BE2C (cell line): ENCODE measurements around the gene ZNF384.

Experiments used
- DNase-seq: peaks from one replicate; pipeline ENCODE4 v3.0.0-alpha.2; 2020
- H3K27me3 ChIP-seq: fragments of 250-450 bp; sonication (Bioruptor Pico); 2 replicates; pipeline ENCODE4 v1.5.1; 2020; ENCODE audit warnings: mild to moderate bottlenecking
- H3K36me3 ChIP-seq: fragments of 250-450 bp; sonication (Bioruptor Pico); 2 replicates; pipeline ENCODE4 v1.5.1; 2020; ENCODE audit warnings: mild to moderate bottlenecking
- H3K4me1 ChIP-seq: fragments of 250-450 bp; sonication (Bioruptor Pico); 2 replicates; pipeline ENCODE4 v1.5.1; 2020
- H3K4me3 ChIP-seq: 2 replicates; pipeline ENCODE4 v1.5.1; 2011; ENCODE audit warnings: low read depth, low read length
- H3K9me3 ChIP-seq: fragments of 250-450 bp; sonication (Bioruptor Pico); 2 replicates; pipeline ENCODE4 v1.5.1; 2020
- TF ChIP-seq, protein P1 (sequence below): IDR thresholded peaks from 2 replicates; pipeline ENCODE4 v1.5.1; 2012; ENCODE audit warnings: mild to moderate bottlenecking, low read depth, low read length

ZNF384 gene

DNA sequence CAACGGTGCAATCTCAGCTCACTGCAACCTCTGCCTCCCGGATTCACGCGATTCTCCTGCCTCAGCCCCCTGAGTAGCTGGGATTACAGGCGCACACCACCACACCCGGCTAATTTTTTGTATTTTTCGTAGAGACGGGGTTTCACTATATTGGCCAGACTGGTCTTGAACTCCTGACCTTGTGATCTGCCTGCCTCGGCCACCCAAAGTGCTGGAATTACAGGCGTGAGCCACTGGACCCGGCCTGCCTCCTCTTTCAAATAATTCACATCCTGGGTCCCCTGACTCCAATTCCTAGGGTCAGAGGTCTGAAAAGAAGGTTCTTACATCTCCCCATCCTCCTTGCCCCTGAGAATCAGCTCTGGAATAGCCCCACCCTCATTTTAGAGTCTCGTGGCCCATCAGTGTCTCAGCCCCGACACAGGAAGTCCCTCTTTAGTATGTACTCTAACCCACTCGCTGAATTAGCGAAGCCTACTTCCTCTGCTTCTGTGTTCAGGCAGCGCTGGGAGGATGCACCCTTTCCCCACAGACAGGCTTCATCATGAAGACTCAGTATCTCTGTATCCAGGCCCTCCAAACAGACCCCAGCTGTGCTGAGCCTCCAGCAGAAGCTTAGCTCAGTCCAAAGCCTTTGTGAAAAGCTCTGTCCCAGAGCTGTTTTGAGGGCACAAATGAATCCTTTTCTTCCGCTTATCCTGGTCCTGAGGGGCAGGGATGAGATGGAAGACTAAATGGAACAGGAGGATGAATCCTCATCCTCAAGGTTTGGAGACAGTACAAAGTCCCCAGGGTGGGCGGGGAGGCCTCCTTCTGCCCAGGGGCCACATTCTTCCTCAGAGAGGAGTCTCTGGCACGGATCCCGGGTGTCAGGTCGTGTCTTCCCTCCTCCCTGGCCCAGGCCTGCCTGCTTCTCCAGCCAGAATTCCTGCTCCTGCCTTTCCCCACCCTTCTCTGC, 56.9 kb downstream of the ZNF384 start:
- TF ChIP-seq, protein P1, sequence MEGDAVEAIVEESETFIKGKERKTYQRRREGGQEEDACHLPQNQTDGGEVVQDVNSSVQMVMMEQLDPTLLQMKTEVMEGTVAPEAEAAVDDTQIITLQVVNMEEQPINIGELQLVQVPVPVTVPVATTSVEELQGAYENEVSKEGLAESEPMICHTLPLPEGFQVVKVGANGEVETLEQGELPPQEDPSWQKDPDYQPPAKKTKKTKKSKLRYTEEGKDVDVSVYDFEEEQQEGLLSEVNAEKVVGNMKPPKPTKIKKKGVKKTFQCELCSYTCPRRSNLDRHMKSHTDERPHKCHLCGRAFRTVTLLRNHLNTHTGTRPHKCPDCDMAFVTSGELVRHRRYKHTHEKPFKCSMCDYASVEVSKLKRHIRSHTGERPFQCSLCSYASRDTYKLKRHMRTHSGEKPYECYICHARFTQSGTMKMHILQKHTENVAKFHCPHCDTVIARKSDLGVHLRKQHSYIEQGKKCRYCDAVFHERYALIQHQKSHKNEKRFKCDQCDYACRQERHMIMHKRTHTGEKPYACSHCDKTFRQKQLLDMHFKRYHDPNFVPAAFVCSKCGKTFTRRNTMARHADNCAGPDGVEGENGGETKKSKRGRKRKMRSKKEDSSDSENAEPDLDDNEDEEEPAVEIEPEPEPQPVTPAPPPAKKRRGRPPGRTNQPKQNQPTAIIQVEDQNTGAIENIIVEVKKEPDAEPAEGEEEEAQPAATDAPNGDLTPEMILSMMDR, result no peak
- Histone ChIP-seq H3K27me3 (no peaks in the 10 kb centered on the region), H3K4me1 (peaks cover 29% of the 10 kb centered on the region), H3K36me3 (no peaks in the 10 kb centered on the region), H3K9me3 (no peaks in the 10 kb centered on the region), H3K4me3 (no peak overlapping the region)
- peak; percentile 44 for DNase-seq

DNA sequence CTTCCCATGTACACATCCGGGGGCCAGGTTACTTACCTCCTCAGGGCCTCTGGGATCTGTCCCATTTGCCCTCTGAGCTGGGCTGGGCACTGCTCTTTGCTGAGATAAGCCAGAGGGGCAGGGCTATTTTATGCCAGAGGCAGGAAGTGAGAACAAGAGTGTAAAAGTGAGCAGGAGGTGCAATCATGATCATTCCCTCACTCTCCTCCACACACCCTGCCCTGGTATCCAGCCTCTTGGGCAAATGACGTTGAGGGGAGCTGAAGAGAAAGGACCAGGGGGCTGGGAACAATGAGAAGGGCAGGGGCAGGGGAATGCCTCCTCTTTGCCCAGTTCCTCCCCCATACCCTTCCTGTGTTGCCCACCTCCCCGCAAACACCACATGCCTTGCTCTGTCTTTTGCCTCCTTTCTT, 57.6 kb downstream of the ZNF384 start:
- no peaks in the 10 kb centered on the region for H3K36me3 ChIP-seq
- no peak overlapping the region for H3K4me3 ChIP-seq
- H3K4me1 ChIP-seq, result peaks cover 29% of the 10 kb centered on the region
- no peaks in the 10 kb centered on the region for H3K27me3 ChIP-seq
- no peak for DNase-seq
- H3K9me3 ChIP-seq, result no peaks in the 10 kb centered on the region
- TF ChIP-seq, protein P1, result no peak

DNA sequence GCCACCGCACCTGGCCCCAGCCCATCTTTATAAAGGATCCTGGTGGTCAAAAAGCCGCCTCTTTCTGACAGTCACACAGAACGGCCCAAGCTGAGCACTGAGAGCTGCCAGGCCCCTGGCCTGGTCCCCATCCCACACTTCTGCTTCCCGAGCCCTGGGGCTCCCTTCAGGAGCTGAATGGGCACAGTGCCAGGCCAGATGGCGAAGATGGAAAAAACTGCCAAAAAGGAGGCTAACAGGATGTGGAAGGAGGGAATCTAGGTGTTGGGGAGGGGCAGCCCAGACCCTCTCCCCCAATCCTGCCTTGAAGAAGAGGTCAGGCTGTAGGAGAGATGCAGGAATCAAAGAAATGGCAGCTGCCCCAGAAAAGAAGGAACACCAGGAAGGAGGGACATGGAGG, 58.4 kb downstream of the ZNF384 start:
- Histone ChIP-seq H3K4me1 (peaks cover 23% of the 10 kb centered on the region), H3K9me3 (no peaks in the 10 kb centered on the region), H3K27me3 (no peaks in the 10 kb centered on the region), H3K36me3 (no peaks in the 10 kb centered on the region), H3K4me3 (no peak overlapping the region)
- TF ChIP-seq, protein P1, result no peak
- peak; percentile 77 for DNase-seq

DNA sequence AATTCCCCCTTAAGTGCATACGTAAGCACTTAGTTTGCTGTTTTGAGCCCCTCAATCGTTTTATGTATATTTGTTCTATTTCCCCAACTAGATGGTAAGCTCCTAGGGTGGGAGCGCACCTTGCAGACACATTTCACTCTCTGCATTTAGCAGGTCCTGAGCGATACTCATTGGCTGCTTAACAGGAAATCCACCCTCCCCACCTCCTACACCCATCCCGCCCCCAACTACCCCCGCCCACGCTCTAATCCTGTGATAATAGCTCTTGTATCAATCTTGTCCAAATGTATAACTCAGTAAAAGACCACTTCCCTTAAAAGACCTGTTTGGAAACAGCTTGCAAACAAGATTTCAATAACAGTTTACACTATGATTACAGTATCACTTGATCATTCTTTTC, 61.6 kb downstream of the ZNF384 start:
- Histone ChIP-seq H3K4me1 (peaks cover 15% of the 10 kb centered on the region), H3K27me3 (no peaks in the 10 kb centered on the region), H3K4me3 (no peak overlapping the region), H3K36me3 (no peaks in the 10 kb centered on the region), H3K9me3 (no peaks in the 10 kb centered on the region)
- DNase-seq, result no peak
- TF ChIP-seq, protein P1, result no peak

DNA sequence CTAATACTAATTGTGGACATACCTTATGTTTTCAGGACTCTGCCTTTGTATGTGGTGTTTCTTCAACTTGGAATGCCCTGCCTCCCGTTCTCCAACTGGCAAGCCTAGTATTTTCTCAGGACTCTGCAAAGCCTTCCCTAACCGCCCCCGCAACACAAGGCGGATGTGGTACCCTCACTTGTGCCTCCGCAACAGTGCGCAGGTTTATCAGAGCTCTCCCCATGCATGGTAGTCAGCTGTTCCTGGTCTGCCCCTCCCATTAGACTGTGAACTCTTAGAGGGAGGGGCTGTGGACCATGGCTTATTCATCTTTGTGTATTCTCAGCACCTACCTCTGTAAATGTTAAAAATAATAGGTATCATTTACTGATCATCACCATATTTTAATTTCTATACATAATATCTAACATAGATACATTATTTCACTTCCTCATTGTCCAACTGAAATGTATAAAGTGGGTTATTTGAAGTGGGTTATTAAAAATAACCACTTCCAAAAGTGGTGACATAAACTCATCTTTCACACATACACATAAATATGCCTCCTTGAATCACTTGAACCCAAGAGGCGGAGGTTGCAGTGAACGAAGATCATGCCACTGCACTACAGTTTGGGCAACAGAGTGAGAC, 62.4 kb downstream of the ZNF384 start:
- no peak for DNase-seq
- Histone ChIP-seq H3K36me3 (no peaks in the 10 kb centered on the region), H3K4me1 (peaks cover 8% of the 10 kb centered on the region), H3K4me3 (no peak overlapping the region), H3K27me3 (no peaks in the 10 kb centered on the region), H3K9me3 (no peaks in the 10 kb centered on the region)
- TF ChIP-seq, protein P1, result no peak

DNA sequence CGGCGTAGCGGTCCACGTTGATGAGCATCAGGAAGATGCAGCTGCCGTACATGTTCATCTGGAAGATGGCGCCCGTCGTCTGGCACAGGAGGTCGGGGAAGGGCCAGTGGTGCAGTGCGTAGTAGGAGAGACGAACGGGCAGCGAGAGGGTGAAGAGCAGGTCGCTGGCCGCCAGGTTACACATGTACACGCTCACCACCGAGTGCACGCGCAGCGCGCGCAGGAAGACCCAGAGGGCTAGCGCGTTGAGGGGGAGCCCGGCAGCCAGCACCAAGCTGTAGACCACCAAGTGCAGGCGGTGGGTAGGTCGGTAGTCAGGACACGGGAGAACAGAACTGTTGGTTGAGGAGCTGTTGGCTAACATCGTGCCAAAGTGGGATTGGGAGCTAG, 68.3 kb downstream of the ZNF384 start:
- no peak overlapping the region for H3K4me3 ChIP-seq
- DNase-seq, result no peak
- H3K4me1 ChIP-seq, result no peaks in the 10 kb centered on the region
- no peaks in the 10 kb centered on the region for H3K36me3 ChIP-seq
- TF ChIP-seq, protein P1, result no peak
- H3K9me3 ChIP-seq, result no peaks in the 10 kb centered on the region
- no peaks in the 10 kb centered on the region for H3K27me3 ChIP-seq
